ENCODE results near the gene ADAMTSL3.
"Not testable (repeated sequence)": the region's sequence is repeated elsewhere in the genome, so short reads cannot be mapped to it uniquely, and the experiment has no call there.

- TF ChIP-seq, protein P1, sequence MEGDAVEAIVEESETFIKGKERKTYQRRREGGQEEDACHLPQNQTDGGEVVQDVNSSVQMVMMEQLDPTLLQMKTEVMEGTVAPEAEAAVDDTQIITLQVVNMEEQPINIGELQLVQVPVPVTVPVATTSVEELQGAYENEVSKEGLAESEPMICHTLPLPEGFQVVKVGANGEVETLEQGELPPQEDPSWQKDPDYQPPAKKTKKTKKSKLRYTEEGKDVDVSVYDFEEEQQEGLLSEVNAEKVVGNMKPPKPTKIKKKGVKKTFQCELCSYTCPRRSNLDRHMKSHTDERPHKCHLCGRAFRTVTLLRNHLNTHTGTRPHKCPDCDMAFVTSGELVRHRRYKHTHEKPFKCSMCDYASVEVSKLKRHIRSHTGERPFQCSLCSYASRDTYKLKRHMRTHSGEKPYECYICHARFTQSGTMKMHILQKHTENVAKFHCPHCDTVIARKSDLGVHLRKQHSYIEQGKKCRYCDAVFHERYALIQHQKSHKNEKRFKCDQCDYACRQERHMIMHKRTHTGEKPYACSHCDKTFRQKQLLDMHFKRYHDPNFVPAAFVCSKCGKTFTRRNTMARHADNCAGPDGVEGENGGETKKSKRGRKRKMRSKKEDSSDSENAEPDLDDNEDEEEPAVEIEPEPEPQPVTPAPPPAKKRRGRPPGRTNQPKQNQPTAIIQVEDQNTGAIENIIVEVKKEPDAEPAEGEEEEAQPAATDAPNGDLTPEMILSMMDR (IDR thresholded peaks at IDR 0.05), result not testable (repeated sequence)
- TF ChIP-seq EZH2 (IDR thresholded peaks at IDR 0.05; ENCODE audit: borderline replicate concordance, insufficient read depth, low read depth, low read length, poor library complexity, severe bottlenecking), result not testable (repeated sequence)
These were observed 414.8 kb downstream of the ADAMTSL3 start for GRCh38 chr15:84068674-84069073.
